DND-41 (cell line): ENCODE data around the gene COL25A1.

Experiments
- ATAC-seq: fragments of 200-7000 bp; cut with Tn5 transposase; 3 replicates; pipeline ENCODE4 v1.9.1; 2021; ENCODE audit warnings: low read depth; ENCODE audit not compliant: insufficient read depth
- DNase-seq: peaks from one replicate; pipeline ENCODE4 v3.0.0-alpha.2; 2020
- H2AFZ ChIP-seq: 2 replicates; pipeline ENCODE4 v1.6.0; 2012; ENCODE audit warnings: low read depth, low read length
- H3K27ac ChIP-seq: 2 replicates; pipeline ENCODE4 v1.5.1; 2012; ENCODE audit warnings: low read length, inconsistent platforms
- H3K27me3 ChIP-seq: fragments of 200-600 bp; sonication (generic); 2 replicates; pipeline ENCODE4 v1.6.0; 2012; ENCODE audit warnings: low read length, mild to moderate bottlenecking, inconsistent platforms; ENCODE audit not compliant: insufficient read depth, poor library complexity
- H3K36me3 ChIP-seq: 2 replicates; pipeline ENCODE4 v1.5.1; 2012; ENCODE audit warnings: low read length, inconsistent platforms; ENCODE audit not compliant: insufficient read depth
- H3K4me1 ChIP-seq: 2 replicates; pipeline ENCODE4 v1.5.1; 2012; ENCODE audit warnings: mild to moderate bottlenecking, low read length; ENCODE audit not compliant: insufficient read depth
- H3K4me2 ChIP-seq: 2 replicates; pipeline ENCODE4 v1.6.0; 2012; ENCODE audit warnings: mild to moderate bottlenecking, moderate library complexity, low read length, inconsistent platforms; ENCODE audit not compliant: insufficient read depth
- H3K4me3 ChIP-seq, 2 experiments: fragments of 200-600 bp in 1 of 2; shearing (Covaris generic) in 1 of 2; 2 replicates each; pipeline ENCODE4 v1.5.1; 2012 to 2016; ENCODE audit warnings: inconsistent platforms in 2 of 2, low read length in 2 of 2, mild to moderate bottlenecking in 2 of 2, low read depth in 1 of 2, moderate library complexity in 1 of 2
- H3K79me2 ChIP-seq: 2 replicates; pipeline ENCODE4 v1.6.0; 2012; ENCODE audit warnings: low read length, inconsistent platforms; ENCODE audit not compliant: insufficient read depth
- H3K9ac ChIP-seq: 2 replicates; pipeline ENCODE4 v1.6.0; 2012; ENCODE audit warnings: low read depth, mild to moderate bottlenecking, inconsistent platforms, low read length, moderate library complexity
- H3K9me3 ChIP-seq: 2 replicates; pipeline ENCODE4 v1.5.1; 2012; ENCODE audit warnings: low read length, moderate library complexity, mild to moderate bottlenecking, inconsistent platforms; ENCODE audit not compliant: insufficient read depth, severe bottlenecking
- H4K20me1 ChIP-seq: 2 replicates; pipeline ENCODE4 v1.6.0; 2012; ENCODE audit warnings: low read length; ENCODE audit not compliant: insufficient read depth
- CTCF ChIP-seq: IDR thresholded peaks from 2 replicates; pipeline ENCODE4 v1.5.1; 2012; ENCODE audit warnings: borderline replicate concordance, low read length, moderate library complexity, mild to moderate bottlenecking; ENCODE audit not compliant: poor library complexity, severe bottlenecking; ENCODE audit errors: extremely low read depth
- EZH2 ChIP-seq: IDR thresholded peaks from 3 replicates; pipeline ENCODE4 v1.6.1; 2012; ENCODE audit warnings: borderline replicate concordance, low read depth, mild to moderate bottlenecking, moderate library complexity, low read length, inconsistent platforms; ENCODE audit not compliant: severe bottlenecking

Gene COL25A1

GRCh38 chr4:108980455-108981239 lies 321.8 kb downstream of the COL25A1 start:
- no peaks in the 10 kb centered on the region for H4K20me1 ChIP-seq
- H2AFZ ChIP-seq = no peak overlapping the region
- no peak overlapping the region for H3K4me2 ChIP-seq
- no peaks in the 10 kb centered on the region for H3K9me3 ChIP-seq
- no peak overlapping the region for H3K9ac ChIP-seq
- H3K4me1 ChIP-seq = peaks cover 14% of the 10 kb centered on the region
- ATAC-seq (no peak), DNase-seq (no peak)
- H3K27me3 ChIP-seq = no peaks in the 10 kb centered on the region
- TF ChIP-seq EZH2 (no peak), CTCF (no peak)
- no peaks in the 10 kb centered on the region for H3K79me2 ChIP-seq
- no peak overlapping the region for H3K4me3 ChIP-seq
- no peak overlapping the region for H3K27ac ChIP-seq
- no peaks in the 10 kb centered on the region for H3K36me3 ChIP-seq

- Histone ChIP-seq H2AFZ (peak overlapping the region; percentile 7; the same call in 1 of the 2 replicates), H3K9ac (no peak overlapping the region), H3K27ac (no peak overlapping the region), H3K4me1 (peaks cover 14% of the 10 kb centered on the region), H3K4me2 (no peak overlapping the region), H4K20me1 (no peaks in the 10 kb centered on the region), H3K27me3 (no peaks in the 10 kb centered on the region), H3K79me2 (no peaks in the 10 kb centered on the region), H3K9me3 (no peaks in the 10 kb centered on the region), H3K36me3 (no peaks in the 10 kb centered on the region), H3K4me3 (no peak overlapping the region)
- ATAC-seq (peak; percentile 72), DNase-seq (peak; percentile 14)
- TF ChIP-seq CTCF = no peak
- no peak for TF ChIP-seq EZH2
These were observed 322.7 kb downstream of the COL25A1 start for GRCh38 chr4:108979759-108980158.

GRCh38 chr4:108978066-108978465 lies 324.4 kb downstream of the COL25A1 start:
- Histone ChIP-seq H3K9me3 (no peaks in the 10 kb centered on the region), H3K36me3 (no peaks in the 10 kb centered on the region), H3K27me3 (no peaks in the 10 kb centered on the region), H3K9ac (no peak overlapping the region), H3K79me2 (no peaks in the 10 kb centered on the region), H2AFZ (no peak overlapping the region), H3K4me1 (peaks cover 21% of the 10 kb centered on the region), H4K20me1 (no peaks in the 10 kb centered on the region), H3K27ac (no peak overlapping the region), H3K4me3 (no peak overlapping the region), H3K4me2 (no peak overlapping the region)
- ATAC-seq = no peak
- TF ChIP-seq CTCF (no peak), EZH2 (no peak)
- DNase-seq = no peak
